Epidermal melanocyte (primary cell): ENCODE measurements around the gene FAIM2.
"Not testable (repeated sequence)": the region's sequence is repeated elsewhere in the genome, so short reads cannot be mapped to it uniquely, and the experiment has no call there.

ENCODE experiments used
- DNase-seq: peaks from one replicate; pipeline ENCODE4 v3.0.0; 2011; ENCODE audit warnings: low spot score; ENCODE audit not compliant: insufficient read length

FAIM2 gene

DNA sequence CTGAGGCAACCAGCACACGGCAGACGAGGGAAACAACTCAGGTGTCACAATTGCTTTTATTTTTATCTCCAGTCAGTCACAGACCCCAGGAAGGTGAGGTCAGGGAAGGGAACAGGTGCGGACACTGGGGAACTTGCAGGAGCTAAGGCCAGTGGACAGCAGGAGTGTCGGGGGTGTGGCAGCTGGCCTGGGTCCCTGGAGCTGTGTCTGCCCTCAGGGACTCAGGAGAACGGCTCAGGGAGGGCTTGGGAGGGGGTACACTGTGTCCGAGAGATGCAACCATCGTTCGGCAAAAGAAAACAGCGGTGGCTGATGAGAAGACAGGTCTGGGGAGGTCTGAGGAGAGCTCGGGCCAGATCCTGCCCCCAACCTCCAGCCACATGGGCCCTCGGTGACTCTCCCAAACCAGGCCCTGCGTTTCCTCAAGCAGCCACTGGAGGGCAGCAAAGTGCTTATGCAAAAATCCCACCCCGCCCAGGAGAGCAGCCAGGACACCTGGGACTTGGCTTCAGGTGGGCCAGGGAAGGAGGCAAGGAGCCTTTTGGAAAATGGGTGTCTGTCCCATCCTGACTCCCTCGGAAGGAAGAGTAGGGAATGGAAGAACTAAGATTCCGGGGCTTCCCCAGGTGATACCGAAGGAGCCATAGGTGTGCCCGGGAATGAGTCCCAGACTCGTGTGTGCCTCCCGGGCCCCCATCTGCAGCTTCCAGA is 36.7 kb downstream of the FAIM2 start:
- peak; percentile 88 for DNase-seq

DNA sequence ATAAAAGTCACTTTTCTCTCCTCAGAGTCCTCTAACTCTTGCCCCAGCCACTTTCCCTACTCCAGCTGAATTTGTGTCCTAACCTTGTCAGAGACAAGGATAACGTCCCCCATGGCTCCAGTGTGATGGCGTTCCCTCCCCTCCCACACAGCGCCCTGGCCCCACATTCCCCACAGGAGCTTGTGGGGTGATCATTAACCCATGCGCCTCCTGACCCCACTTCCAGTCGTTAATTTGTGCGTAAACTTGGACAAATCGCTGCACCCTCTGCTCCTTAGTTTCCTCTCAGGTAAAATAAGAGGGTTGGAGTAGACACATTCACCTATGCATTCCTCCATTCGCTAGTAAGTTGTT is 37.9 kb downstream of the FAIM2 start:
- DNase-seq, result no peak

DNA sequence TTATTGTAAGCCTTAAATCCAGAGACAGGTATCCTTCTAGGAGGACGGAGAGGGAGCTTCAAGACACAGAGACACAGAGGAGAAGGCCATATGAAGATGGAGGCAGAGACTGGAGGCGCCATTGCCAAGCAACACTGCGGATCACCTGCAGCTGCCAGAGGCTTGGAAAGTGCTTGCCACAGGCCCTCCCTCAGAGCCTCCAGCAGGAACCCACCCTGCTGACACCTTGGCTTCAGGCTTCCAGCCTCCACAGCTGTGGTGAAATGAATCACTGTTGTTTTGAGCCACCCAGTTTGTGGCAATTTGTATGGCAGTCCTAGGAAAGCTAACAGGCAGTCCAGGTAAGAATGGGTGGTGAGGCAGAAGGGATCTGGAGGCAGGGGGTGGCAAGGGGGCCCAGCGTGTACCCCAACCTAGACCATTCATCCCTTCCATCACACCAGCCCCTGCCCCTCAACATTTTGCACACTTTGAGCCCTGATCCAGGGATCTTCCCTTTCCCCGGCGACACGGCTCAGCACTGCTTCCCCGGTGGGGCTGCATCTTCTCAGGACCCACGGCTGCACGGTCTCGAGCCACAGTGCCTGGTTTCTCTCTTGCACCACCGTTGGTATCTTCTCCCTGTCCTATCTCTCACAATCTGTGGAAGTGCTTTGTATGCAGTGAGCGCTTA is 38.5 kb downstream of the FAIM2 start:
- no peak for DNase-seq

DNA sequence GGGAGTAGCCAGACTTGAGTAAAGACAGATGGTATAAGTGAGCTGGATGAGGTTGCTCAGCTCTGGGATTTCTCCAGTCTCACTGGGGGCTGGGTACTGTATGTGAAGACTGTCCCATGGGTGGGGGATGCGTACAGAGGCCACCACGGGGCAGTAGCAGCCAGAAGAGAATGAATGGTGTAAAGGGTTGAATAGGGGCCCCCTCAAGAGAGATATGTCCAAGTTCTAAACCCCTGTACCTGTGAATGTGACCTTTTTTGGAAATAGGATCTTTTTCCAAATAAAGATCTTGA is 39.0 kb downstream of the FAIM2 start:
- DNase-seq, result no peak

DNA sequence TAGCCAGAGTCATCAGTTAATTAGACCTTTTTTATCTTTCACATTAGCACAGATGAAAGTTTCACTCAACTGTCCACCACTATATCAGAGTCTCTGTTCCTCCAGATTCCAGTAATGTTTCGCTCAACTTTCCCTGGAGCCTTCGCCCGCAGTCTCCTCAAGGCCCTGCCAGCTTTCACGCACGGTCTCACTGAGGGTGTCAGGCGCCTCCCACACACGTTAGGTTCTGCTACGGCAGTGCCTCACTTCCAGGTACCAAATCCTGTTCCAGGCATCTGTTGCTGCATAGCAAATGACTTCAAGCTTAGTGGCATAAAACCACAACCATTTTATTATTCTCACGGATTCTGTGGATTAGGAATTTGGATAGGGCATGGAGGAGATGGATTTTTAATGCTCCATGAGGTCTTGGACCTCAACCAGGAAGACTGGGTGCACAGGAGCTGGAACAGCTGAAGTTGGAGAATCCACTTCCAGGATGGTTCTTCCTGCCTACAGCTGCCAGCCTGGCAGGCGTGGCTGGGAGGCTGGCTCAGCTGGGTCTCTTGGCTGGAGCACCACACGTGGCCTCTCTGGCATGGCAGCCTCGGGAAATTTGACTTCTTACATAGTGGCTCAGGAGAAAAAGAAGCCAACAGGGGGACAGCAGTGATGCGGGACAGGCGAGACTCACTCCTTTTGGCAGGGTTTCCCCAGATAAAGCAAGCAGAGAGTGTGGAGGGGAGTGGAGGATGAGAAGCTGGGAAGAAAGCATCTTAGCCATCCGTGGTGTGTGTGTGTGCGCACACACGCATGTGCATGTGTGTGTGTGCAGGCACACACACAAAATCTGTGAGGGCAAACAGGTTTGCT is 39.5 kb downstream of the FAIM2 start:
- DNase-seq, result no peak

DNA sequence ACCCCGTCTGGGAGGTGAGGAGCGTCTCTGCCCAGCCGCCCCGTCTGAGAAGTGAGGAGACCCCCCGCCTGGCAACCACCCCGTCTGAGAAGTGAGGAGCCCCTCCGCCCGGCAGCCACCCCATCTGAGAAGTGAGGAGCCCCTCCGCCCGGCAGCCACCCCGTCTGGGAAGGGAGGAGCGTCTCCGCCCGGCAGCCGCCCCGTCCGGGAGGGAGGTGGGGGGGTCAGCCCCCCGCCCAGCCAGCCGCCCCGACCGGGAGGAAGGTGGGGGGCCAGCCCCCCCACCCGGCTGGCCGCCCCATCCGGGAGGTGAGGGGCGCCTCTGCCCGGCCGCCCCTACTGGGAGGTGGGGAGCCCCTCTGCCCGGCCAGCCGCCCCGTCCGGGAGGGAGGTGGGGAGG is 42.8 kb downstream of the FAIM2 start:
- not testable (repeated sequence) for DNase-seq

DNA sequence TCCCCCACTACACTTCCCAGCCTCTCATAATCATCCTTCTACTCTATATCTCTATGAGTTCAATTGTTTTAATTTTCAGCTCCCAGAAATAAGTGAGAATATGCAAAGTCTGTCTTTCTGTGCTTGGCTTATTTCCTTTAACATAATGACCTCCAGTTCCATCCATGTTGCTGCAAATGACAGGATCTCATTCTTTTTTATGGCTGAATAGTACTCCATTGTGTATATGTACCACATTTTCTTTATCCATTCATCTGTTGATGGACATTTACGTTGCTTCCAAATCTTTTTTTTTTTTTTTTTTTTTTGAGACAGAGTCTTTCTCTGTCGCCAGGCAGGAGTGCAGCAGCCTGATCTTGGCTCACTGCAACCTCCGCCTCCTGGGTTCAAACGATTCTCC is 47.8 kb downstream of the FAIM2 start:
- DNase-seq, result not testable (repeated sequence)

DNA sequence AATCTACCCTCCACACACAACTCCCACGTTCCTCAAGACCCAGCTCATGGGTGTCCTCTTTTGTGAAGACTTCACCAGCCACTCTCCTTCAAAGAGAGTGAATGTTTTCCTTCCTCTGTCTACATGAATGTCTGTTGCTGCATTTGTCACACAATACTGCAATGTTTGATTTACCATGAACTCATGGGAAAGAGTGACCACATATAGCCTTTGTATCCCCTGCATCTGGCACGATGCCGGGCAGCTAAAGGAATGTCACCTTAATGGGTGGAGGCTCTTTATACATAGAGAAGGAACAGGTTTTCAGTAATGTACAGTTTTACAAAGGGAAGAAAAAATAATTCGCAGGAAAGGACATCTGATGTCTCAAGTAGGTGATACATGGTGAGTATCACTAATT is 48.7 kb downstream of the FAIM2 start:
- DNase-seq, result no peak

DNA sequence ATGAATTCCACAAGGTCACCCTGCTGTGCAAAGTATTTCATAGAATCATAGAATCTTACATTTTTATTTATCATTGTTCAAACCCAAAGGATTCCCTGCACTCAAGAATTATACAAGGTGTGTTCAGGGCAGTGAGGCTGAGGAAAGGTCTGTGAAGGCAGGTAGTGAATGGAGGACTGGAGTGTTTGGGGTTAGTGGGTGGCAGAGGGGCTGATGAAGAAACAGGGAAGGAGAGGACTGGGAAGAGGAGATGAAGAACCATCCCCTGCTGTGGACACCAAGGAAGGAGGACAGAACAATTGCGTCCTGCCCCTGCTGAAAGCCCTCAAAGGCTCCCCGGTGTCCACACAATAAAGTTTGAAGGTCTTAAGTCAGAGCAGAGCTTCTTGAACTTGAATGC is 50.0 kb downstream of the FAIM2 start:
- DNase-seq, result no peak

DNA sequence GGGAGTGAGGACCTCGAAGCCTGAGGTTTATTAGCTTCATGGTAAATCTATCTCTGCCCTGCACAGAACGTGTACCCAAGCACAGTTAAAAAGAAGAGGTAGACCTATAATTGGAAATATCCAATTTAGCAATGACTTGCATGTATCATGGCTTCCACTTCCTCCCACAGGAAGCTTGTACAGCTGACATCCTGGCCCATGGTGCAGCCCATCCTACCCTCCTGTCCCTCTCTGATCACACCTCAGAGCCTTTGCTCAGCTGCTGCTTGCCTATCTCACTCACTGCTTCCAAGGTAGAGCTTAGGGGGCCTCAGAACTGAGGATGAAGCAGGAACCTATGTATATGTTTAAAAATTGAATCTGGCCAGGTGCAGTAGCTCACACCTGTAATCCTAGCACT is 56.5 kb downstream of the FAIM2 start:
- no peak for DNase-seq

DNA sequence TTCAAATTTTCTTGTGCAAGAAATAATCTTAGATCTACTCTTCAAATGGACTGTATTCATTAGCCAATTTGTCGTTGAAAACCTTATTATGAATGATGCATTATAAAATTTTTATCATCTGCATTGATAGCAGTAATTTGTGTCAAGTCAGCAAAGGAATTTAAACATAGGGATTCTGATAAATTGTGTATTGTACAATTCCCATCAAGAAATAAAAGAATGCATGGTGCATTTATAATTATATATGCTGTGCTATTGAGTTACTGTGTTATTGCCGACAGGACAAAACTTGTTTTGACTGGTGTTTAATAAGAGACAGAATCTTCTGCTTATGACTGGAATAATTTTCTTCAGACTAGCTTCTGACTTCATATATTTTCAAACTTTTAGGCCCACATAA is 57.7 kb downstream of the FAIM2 start:
- no peak for DNase-seq

DNA sequence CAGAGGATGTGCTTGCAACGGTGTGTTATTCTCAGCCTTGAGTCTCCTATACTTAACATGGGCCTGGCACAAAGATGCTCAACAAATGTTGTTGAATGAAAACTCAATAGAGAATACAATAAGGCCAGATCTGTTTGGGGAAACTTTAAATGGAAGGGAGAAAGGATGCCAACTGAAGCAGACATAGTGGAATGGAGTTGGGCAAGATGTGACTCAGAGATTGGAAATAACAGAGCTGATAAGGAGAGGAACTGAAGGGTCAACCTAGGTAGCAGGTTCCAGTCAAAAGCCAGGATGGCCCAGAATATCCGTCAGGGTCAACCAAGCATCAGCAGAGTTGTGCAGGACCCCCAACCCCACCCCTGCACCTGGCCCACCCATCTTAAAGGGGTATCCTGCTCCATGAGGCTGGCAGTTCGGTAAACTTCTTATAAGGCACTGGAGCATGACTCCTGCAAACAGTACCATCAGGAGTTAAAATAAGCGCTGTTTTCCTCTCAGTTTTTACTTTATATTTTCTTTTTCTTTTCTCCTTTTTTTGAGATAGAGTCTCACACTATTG is 59.7 kb downstream of the FAIM2 start:
- DNase-seq, result no peak

DNA sequence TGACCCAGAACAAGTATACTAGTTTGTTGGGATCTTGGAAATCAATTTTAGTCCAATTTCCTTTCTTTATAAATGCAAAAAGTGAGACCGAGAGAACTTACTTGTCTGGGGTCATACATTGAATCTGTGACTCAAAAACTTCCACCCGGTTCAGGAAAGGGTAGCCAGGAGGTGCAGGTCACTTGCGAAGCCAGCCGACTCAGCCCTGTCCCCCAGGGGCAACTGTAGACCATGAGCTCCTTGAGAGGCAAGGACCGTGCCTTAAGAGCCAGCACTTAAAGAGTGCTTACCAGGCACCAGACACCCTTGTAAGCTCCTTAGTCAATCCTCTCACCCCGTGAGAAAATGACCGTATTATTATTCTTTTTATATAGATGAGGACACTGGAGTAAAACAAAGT is 60.3 kb downstream of the FAIM2 start:
- no peak for DNase-seq

DNA sequence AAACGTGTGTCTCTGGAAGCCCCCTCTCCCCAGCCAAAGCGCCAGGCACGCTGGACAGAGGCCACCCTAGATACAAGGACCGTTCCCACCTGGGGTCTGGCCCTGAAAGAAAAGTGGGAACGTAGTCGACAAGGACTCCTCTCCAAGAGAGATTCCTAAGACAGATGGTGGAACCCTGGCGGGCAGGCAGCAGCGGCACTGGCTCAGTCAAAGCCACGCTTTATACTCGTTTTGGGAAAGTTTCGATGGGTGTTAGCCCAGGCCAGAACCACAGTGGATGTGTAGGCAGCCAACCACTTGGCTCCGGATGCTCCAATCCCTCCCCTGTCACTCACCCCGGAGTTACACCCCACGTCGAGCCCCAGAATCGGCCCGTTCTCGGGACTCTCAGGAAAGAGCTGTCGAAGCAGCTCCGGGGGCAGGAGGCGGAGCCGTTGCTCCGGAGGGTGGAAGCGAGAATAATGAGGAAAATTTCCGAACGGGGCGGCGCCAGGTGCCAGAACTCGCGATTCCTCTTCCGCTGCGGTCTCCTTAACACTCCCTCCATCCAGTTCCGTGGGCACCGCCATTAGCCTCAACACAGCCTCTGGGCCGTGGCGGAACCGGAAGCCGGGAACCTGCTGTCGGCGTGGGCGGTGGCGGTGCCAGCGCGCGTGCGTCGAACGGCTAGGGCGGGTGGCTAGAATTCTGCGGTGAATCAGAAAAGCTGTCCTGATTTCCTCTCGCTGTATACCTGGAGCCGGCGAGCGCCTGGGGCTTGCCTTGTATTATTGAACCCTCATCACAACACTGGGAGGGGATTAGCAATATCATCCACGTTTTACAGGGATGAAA is 61.0 kb downstream of the FAIM2 start, which contains the start of gene BCDIN3D:
BCDIN3D (minus strand) TSS at position 588 of the 834 bp plus-strand sequence; CDS start at position 569, 19 bp downstream.
- DNase-seq, result peak; percentile 60

DNA sequence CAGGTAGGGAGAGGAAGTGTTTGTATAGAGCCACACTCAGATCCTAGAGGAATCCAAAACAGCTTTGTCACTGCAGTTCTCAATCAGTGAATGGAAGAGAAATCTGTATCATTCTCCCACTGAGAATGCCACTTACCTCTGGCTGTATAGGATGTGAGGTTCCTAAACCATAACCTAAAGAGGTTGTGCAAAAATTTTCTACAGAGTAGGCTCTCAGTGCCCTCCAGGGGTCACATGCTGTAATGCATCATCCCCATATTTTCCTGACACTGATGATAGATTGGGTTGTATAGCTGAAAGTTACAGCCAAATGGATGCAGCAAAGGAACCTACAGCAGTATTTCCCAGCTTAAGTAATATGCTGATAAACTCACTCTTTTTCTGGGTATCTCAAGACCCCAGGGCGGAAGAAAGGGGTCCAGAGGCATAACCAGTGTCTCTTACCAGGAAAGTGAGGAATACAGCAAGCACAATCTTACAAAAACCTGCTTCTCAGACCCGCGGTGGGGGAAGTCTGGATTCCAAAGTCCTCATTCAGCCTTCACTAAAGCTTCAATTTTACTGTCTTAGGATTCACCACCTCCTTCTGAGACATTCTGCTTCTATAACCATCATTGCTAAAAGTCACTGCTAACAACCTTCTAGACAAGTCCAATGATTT is 64.6 kb downstream of the FAIM2 start:
- DNase-seq, result no peak

DNA sequence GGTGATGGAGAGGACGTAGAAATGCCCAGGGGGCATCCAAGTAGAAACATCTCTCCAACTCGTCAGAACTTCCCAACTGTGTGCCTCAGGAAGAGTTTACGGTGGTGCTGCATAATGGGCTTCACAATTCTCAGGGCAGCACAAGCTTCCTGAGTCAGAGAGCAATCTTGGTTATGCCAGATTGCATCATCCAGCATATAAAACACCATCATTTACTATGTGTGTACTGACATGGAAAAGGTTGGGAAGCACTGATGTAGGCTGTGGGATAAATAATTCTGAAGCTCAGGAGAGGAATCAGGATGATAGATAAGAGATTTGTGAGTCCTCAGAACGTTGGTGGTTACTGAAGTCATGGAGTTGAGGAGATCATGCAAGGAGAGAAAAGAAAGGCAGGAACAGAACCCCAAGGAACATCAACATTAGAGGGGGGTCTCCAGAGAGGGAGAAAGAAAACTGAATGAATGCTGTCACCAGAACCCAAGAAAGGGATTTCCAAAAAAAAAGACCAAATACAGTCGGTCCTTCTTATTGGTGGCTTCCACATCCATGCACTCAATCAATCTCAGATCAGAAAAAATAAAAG is 70.8 kb downstream of the FAIM2 start:
- no peak for DNase-seq

DNA sequence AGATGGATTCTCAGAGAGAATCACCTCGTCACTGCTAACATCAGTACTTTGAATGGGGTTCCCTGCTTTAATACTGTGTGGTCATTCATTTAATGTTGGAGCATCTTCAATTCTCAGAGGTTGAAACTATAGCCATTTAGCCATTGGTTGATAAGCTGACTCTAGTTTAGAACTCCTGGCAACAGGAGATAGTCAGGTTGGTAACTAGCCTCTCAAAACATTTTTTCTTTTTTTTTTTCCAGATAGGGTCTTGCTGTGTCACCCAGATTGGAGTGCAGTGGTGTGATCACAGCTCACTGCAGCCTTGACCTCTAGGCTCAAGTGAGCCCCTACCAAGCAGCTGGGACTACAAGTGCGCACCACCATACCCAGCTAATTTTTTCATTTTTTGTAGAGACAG is 72.0 kb downstream of the FAIM2 start:
- DNase-seq, result no peak

DNA sequence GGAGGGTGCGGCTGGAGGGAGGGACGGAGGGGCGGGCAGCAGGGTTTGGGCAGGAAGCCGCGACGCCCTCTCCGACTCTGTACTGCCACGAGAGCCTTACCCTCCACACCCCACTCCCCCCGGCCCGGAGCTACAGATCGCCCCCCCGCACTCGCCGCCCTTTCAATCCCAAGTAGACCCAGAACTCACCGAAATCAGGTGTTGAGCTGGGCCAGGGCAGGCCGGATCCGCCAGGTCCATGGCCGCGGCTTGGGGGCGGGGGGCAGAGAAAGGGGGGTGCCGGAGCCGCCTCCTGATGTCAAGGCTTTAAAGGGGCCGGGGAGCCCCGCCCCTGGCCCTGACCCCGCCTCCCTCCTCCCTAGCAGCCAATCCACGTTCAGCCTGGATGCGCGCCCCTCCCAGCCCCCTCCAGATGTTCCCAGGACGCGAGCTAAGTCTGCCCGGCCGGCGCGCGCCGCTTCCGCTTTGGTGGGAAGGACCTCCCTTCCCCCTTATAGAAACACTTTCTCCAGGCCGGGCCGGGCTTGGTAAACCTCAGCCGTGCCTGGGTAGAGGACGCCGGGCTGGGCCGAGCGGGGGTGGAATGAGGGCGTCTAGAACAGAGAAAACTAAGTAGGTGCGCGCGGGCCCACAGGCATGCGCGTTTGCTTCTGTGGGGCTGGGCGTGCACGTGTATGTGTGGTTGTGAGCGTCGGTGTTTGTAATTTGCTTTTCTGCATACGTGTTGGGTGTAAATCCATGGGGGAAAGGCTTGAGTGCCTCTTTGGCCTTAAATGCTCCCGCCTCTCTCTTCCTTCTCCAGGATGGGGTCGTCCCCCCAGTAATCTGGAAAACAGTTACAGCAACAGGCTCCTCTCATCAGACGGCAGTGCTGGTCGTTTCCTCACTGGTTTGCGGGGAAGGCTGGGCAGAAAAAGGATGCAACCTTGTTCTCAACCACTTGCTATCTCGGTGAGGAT is 75.3 kb downstream of the FAIM2 start, which contains the start of gene NCKAP5L:
NCKAP5L (minus strand) TSS at position 281 of the 959 bp plus-strand sequence. CDS start 24,369 bp downstream, outside the sequence.
- peak; percentile 91 for DNase-seq
